Suprapubic skin (tissue), 4 donors: Measurements from ENCODE around the gene ZNF514. TPM values are rescaled to one million over a fixed set of nuclear protein-coding genes. Genes with fewer than 3 reads are reported as not detected.
A peak's percentile ranks its signal among the peaks of the same experiment; 100 is the strongest.

Experiments used
- DNase-seq, 2 donors: peaks; one replicate each; pipeline ENCODE4 v3.0.0-alpha.2; 2019; ENCODE audit warnings: low spot score in 2 of 2
- H3K27ac ChIP-seq: fragments of 200-600 bp; sonication (generic); one replicate; pipeline ENCODE4 v1.5.1; 2019
- H3K27me3 ChIP-seq: fragments of 200-600 bp; sonication (generic); one replicate; pipeline ENCODE4 v1.5.1; 2019
- H3K36me3 ChIP-seq: fragments of 200-600 bp; sonication (generic); one replicate; pipeline ENCODE4 v1.5.1; 2019
- H3K4me1 ChIP-seq: fragments of 200-600 bp; sonication (generic); one replicate; pipeline ENCODE4 v1.5.1; 2019
- H3K4me3 ChIP-seq: fragments of 200-600 bp; sonication (generic); one replicate; pipeline ENCODE4 v1.5.1; 2019; ENCODE audit warnings: mild to moderate bottlenecking
- H3K9me3 ChIP-seq: fragments of 200-600 bp; sonication (generic); one replicate; pipeline ENCODE4 v1.5.1; 2019
- EP300 ChIP-seq: sonication (generic); formaldehyde crosslinking; IDR thresholded peaks from one replicate; pipeline ENCODE4 v1.6.1; 2017; ENCODE audit warnings: antibody characterized with exemption
- POLR2A ChIP-seq, 2 donors: fragments of 450-650 bp; IDR thresholded peaks; one replicate each; pipeline ENCODE4 v1.6.1; 2017; ENCODE audit warnings: antibody characterized with exemption in 2 of 2, mild to moderate bottlenecking in 2 of 2, moderate library complexity in 2 of 2
- POLR2AphosphoS5 ChIP-seq, 3 donors: sonication (generic); formaldehyde crosslinking; IDR thresholded peaks; one replicate each; pipeline ENCODE4 v1.6.1; 2017; ENCODE audit warnings: antibody characterized with exemption in 3 of 3
- WGBS: methylation state at CpG from one replicate; pipeline ENCODE4 v1.1.5; 2018; 5-methylcytosine and 5-hydroxymethylcytosine counted together
- total RNA-seq, 4 donors: library from RNA; depleted of rRNA; stranded (reverse); fragments of >200 nt; gene quantifications; one replicate each; pipeline ENCODE4 v1.1.0, GENCODE V29; 2016
- TF ChIP-seq, protein P1 (sequence below), 2 donors: fragments of 200-600 bp in 1 of 2; fragments of 450-650 bp in 1 of 2; sonication (generic) in 1 of 2; IDR thresholded peaks; one replicate each; pipeline ENCODE4 v1.5.1; 2016 to 2019; ENCODE audit warnings: antibody characterized with exemption in 2 of 2, mild to moderate bottlenecking in 1 of 2, moderate library complexity in 1 of 2

The ZNF514 gene
- total RNA-seq, 4 donors from 2014 or later: 9.1 to 33.3 (median 23.1) TPM

- TF ChIP-seq EP300: no peak
- TF ChIP-seq, protein P1, sequence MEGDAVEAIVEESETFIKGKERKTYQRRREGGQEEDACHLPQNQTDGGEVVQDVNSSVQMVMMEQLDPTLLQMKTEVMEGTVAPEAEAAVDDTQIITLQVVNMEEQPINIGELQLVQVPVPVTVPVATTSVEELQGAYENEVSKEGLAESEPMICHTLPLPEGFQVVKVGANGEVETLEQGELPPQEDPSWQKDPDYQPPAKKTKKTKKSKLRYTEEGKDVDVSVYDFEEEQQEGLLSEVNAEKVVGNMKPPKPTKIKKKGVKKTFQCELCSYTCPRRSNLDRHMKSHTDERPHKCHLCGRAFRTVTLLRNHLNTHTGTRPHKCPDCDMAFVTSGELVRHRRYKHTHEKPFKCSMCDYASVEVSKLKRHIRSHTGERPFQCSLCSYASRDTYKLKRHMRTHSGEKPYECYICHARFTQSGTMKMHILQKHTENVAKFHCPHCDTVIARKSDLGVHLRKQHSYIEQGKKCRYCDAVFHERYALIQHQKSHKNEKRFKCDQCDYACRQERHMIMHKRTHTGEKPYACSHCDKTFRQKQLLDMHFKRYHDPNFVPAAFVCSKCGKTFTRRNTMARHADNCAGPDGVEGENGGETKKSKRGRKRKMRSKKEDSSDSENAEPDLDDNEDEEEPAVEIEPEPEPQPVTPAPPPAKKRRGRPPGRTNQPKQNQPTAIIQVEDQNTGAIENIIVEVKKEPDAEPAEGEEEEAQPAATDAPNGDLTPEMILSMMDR (IDR thresholded peaks at IDR 0.05): no peak
- Histone ChIP-seq H3K9me3 (peaks cover 28% of the 10 kb centered on the region), H3K27ac (no peak overlapping the region), H3K4me1 (no peaks in the 10 kb centered on the region), H3K36me3 (peaks cover 2% of the 10 kb centered on the region), H3K27me3 (no peaks in the 10 kb centered on the region), H3K4me3 (no peak overlapping the region)
- no peak for DNase-seq
- 71% methylated on average over 1 of the region's 1 CpG for WGBS
Measured at GRCh38 chr2:95138702-95139101, 20.9 kb downstream of the ZNF514 start.

GRCh38 chr2:95122197-95122551 lies 37.5 kb downstream of the ZNF514 start:
- Histone ChIP-seq H3K27ac (peak overlapping the region; percentile 94), H3K27me3 (no peaks in the 10 kb centered on the region), H3K4me3 (peak overlapping the region; percentile 80), H3K4me1 (peaks cover 20% of the 10 kb centered on the region), H3K9me3 (no peaks in the 10 kb centered on the region), H3K36me3 (no peaks in the 10 kb centered on the region)
- DNase-seq: no peak
- 27% methylated on average over 5 of the region's 5 CpGs for WGBS
- TF ChIP-seq EP300 (no peak), POLR2AphosphoS5 (IDR thresholded peaks at IDR 0.05) (no peak), POLR2A (IDR thresholded peaks at IDR 0.05) (no peak)
- TF ChIP-seq, protein P1 (IDR thresholded peaks at IDR 0.05): no peak

- Histone ChIP-seq H3K4me1 (peaks cover 20% of the 10 kb centered on the region), H3K27ac (peak within 1 kb of the TSS; percentile 94), H3K27me3 (no peaks in the 10 kb centered on the region), H3K9me3 (no peaks in the 10 kb centered on the region), H3K4me3 (peak within 1 kb of the TSS; percentile 80), H3K36me3 (peaks cover 3% of the 10 kb centered on the region)
- TF ChIP-seq POLR2AphosphoS5 (IDR thresholded peaks at IDR 0.05): peak in 1 of 3 donors; percentile 66
- no peak for TF ChIP-seq POLR2A (IDR thresholded peaks at IDR 0.05)
- DNase-seq: peak; percentile 86
- under 1% methylated on average over 32 of the region's 86 CpGs for WGBS
Measured at GRCh38 chr2:95121407-95122196, 38.0 kb downstream of the ZNF514 start, which contains the start of gene MRPS5. MRPS5 (minus strand) TSS chr2:95121808; CDS start chr2:95121791, 17 bp downstream.

DNA sequence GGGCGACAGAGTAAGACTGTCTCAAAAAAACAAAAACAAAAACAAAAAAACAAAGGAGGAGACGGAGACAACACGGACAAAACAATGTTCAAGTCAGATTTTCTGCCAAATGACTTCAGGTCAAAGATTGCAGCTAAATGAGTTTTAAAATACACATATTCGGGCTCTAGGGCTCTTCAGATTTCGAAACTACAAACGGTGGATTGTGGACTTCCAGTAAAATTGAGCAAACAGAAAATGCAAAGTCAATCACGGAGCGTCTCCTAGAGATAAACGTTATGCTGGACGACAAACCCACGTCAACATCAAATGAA lies 38.6 kb downstream of the ZNF514 start:
- Histone ChIP-seq H3K36me3 (peaks cover 5% of the 10 kb centered on the region), H3K27me3 (no peaks in the 10 kb centered on the region), H3K4me1 (peaks cover 20% of the 10 kb centered on the region), H3K9me3 (no peaks in the 10 kb centered on the region), H3K27ac (peak overlapping the region; percentile 94), H3K4me3 (peak overlapping the region; percentile 80)
- no peak for DNase-seq
- TF ChIP-seq POLR2AphosphoS5 (IDR thresholded peaks at IDR 0.05) (no peak), POLR2A (IDR thresholded peaks at IDR 0.05) (no peak), EP300 (no peak)
- TF ChIP-seq, protein P1 (IDR thresholded peaks at IDR 0.05): no peak
- under 1% methylated on average over 11 of the region's 11 CpGs for WGBS

- peaks cover 39% of the 10 kb centered on the region for H3K36me3 ChIP-seq
- no peaks in the 10 kb centered on the region for H3K9me3 ChIP-seq
- TF ChIP-seq POLR2AphosphoS5 (IDR thresholded peaks at IDR 0.05) (no peak), EP300 (no peak)
- TF ChIP-seq, protein P1 (IDR thresholded peaks at IDR 0.05): peak; percentile 14 to 63
- WGBS: 25% methylated on average over 7 of the region's 7 CpGs
- no peak overlapping the region for H3K4me3 ChIP-seq
- no peak for DNase-seq
- H3K27ac ChIP-seq: no peak overlapping the region
- H3K27me3 ChIP-seq: no peaks in the 10 kb centered on the region
- peaks cover 14% of the 10 kb centered on the region for H3K4me1 ChIP-seq
Measured at GRCh38 chr2:95115418-95115817, 44.2 kb downstream of the ZNF514 start.
